ENCODE results near the gene BCAR3. TPM values are rescaled to one million over a fixed set of nuclear protein-coding genes. Genes with fewer than 3 reads are reported as not detected.

Gene BCAR3
- total RNA-seq, 3 donors from 2014 or later (not counting 1 experiment from before 2014, with no cell fraction given): 0.52 to 6.5 (median 2.4) TPM

- no peak for ATAC-seq
- Histone ChIP-seq H3K27ac (ENCODE audit: low read length) (no peak overlapping the region), H3K27me3 (ENCODE audit: control insufficient read depth, insufficient read depth, low read length) (no peaks in the 10 kb centered on the region), H3K9me3 (ENCODE audit: control insufficient read depth, insufficient read depth, low read length) (no peaks in the 10 kb centered on the region), H3K36me3 (ENCODE audit: control insufficient read depth, insufficient read depth, low read length) (no peaks in the 10 kb centered on the region), H3K4me3 (ENCODE audit: low read length) (no peak overlapping the region), H3K4me1 (ENCODE audit: control insufficient read depth, insufficient read depth, low read length) (peaks cover 19% of the 10 kb centered on the region)
- Mint-ChIP-seq H3K36me3 (no peaks in the 10 kb centered on the region), H3K9me3 (no peaks in the 10 kb centered on the region), H3K4me3 (no peak overlapping the region), H3K27ac (no peak overlapping the region), H3K27me3 (ENCODE audit: low read depth in 2 of 2) (peaks cover 0 to 13% of the 10 kb centered on the region in 2 donors), H3K4me1 (peaks cover 16 to 23% of the 10 kb centered on the region in 2 donors)
- no peak for DNase-seq
- WGBS (ENCODE audit: insufficient coverage): 89% methylated on average over 3 of the region's 5 CpGs
- no peak for TF ChIP-seq CTCF (IDR thresholded peaks at IDR 0.05)
- intact Hi-C loops (cut with micrococcal nuclease): no loop called here
These were observed 70.0 kb downstream of the BCAR3 start for GRCh38 chr1:93611668-93612067.

DNA sequence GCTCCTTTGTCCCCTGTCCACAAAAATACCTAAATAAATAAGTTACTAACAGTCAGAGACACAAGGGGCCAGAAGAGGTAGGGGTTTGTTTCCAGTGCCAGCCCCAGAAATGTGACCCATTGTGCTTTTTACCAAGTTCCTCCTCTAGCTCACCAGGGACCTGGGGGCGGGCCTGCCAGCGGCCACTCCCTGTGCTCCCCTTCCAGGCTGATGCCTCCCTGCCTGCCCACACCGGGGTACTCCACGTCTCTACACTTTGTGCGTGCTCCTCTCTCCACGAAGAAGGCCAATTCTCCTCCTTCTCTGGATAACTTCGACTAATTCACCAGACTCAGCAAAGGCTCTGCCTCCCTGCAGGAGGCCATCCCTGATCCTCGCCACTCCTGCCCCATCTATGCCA is 72.1 kb downstream of the BCAR3 start:
- intact Hi-C loops (cut with micrococcal nuclease): loop anchor here (10.0 kb wide), 1 partner anchor 305 kb away; no protein-coding TSS in a partner anchor
- ATAC-seq: no peak
- TF ChIP-seq CTCF (IDR thresholded peaks at IDR 0.05): no peak

DNA sequence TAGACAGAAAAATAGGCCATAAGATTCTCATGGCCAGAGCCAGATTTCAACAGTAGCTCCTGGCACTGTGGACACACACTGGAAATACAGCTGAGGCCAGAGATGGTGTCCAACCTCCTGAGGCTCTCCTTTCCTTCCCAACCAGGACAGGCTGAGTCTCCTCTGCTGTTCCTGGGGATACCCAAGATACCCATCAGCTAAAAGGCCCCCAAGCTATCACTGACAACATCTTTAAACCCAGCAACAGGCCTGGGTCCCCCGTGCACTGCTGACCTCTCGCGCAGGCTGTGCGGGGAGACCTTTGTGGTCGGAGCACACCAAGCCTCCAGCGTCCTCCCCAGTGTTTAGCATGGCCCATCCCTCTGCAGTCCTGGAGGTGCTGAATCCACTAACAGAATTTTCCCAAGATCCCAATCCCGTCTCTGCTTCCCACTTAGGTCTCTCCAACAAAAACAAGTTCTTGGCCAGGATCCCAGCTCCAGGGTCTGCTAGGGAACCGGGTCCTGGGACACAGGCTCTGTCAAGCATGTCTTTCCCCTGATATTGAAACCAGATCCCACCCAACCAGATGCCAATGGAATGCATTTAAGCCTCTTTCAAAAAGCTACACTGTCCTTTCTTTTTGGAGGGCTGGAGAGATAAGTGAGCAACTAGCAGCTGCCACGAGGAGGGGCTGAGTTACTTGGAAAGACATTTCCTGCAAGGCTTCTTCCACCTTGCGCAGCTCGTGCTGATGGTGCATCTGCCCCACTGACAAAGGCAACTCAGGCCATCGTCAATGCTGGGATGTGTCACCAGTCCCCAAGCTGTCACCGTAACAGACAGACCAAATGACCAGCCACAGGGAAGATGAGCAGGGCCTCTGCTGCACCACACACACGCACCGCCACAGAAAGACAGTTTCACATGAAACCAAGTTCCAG is 73.2 kb downstream of the BCAR3 start:
- ATAC-seq: no peak

More for the DNA sequence above, 72.1 kb downstream of the BCAR3 start:
- H3K36me3 Mint-ChIP-seq: no peaks in the 10 kb centered on the region
- H3K9me3 ChIP-seq (ENCODE audit: control insufficient read depth, insufficient read depth, low read length): no peaks in the 10 kb centered on the region
- no peak overlapping the region for H3K4me3 ChIP-seq (ENCODE audit: low read length)
- H3K4me1 Mint-ChIP-seq: peaks cover 0 to 2% of the 10 kb centered on the region in 2 donors
- no peak overlapping the region for H3K4me3 Mint-ChIP-seq
- peaks cover 14 to 26% of the 10 kb centered on the region in 2 donors for H3K27me3 Mint-ChIP-seq (ENCODE audit: low read depth in 2 of 2)
- no peak overlapping the region for H3K27ac ChIP-seq (ENCODE audit: low read length)
- 90% methylated on average over 8 of the region's 8 CpGs for WGBS (ENCODE audit: insufficient coverage)
- H3K27me3 ChIP-seq (ENCODE audit: control insufficient read depth, insufficient read depth, low read length): no peaks in the 10 kb centered on the region
- no peak overlapping the region for H3K27ac Mint-ChIP-seq
- H3K4me1 ChIP-seq (ENCODE audit: control insufficient read depth, insufficient read depth, low read length): peaks cover 5% of the 10 kb centered on the region
- no peak for DNase-seq
- H3K36me3 ChIP-seq (ENCODE audit: control insufficient read depth, insufficient read depth, low read length): no peaks in the 10 kb centered on the region
- H3K9me3 Mint-ChIP-seq: no peaks in the 10 kb centered on the region

More for the DNA sequence above, 73.2 kb downstream of the BCAR3 start:
- no peak for DNase-seq
- Histone ChIP-seq H3K4me3 (ENCODE audit: low read length) (no peak overlapping the region), H3K9me3 (ENCODE audit: control insufficient read depth, insufficient read depth, low read length) (no peaks in the 10 kb centered on the region), H3K27ac (ENCODE audit: low read length) (no peak overlapping the region), H3K4me1 (ENCODE audit: control insufficient read depth, insufficient read depth, low read length) (no peaks in the 10 kb centered on the region), H3K36me3 (ENCODE audit: control insufficient read depth, insufficient read depth, low read length) (no peaks in the 10 kb centered on the region), H3K27me3 (ENCODE audit: control insufficient read depth, insufficient read depth, low read length) (no peaks in the 10 kb centered on the region)
- WGBS (ENCODE audit: insufficient coverage): 84% methylated on average over 15 of the region's 15 CpGs
- H3K9me3 Mint-ChIP-seq: no peaks in the 10 kb centered on the region
- H3K27ac Mint-ChIP-seq: no peak overlapping the region
- intact Hi-C loops (cut with micrococcal nuclease): loop anchor here (10.0 kb wide), 1 partner anchor 304 kb away; no protein-coding TSS in a partner anchor
- no peaks in the 10 kb centered on the region for H3K4me1 Mint-ChIP-seq
- TF ChIP-seq CTCF (IDR thresholded peaks at IDR 0.05): no peak
- peaks cover 16 to 26% of the 10 kb centered on the region in 2 donors for H3K27me3 Mint-ChIP-seq (ENCODE audit: low read depth in 2 of 2)
- H3K4me3 Mint-ChIP-seq: no peak overlapping the region
- H3K36me3 Mint-ChIP-seq: no peaks in the 10 kb centered on the region

All from natural killer cell (primary cell).